GM19035 (cell line): ENCODE results near the gene OR51Q1.

ENCODE experiments used
- ATAC-seq: cut with Tn5 transposase; IDR thresholded peaks from one replicate; pipeline ENCODE4 v1.9.1; 2021; ENCODE audit not compliant: unreplicated experiment

OR51Q1 gene, protein sequence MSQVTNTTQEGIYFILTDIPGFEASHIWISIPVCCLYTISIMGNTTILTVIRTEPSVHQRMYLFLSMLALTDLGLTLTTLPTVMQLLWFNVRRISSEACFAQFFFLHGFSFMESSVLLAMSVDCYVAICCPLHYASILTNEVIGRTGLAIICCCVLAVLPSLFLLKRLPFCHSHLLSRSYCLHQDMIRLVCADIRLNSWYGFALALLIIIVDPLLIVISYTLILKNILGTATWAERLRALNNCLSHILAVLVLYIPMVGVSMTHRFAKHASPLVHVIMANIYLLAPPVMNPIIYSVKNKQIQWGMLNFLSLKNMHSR

GRCh38 chr11:5421811-5422210, at the start of gene OR51Q1:
TSS of gene OR51Q1 (plus strand) at chr11:5422111. CDS start at chr11:5422201, 90 bp downstream.
- ATAC-seq, result no peak

GRCh38 chr11:5380740-5381342, 41.1 kb upstream of the OR51Q1 start:
- ATAC-seq, result peak; percentile 91

- ATAC-seq, result no peak
Measured at GRCh38 chr11:5383576-5383975, 38.3 kb upstream of the OR51Q1 start, which contains the start of gene OR51M1. TSS of gene OR51M1 (plus strand) at chr11:5383812. CDS start at chr11:5389399, 5,587 bp downstream.

- ATAC-seq, result no peak
Measured at GRCh38 chr11:5384335-5384734, 37.6 kb upstream of the OR51Q1 start.

DNA sequence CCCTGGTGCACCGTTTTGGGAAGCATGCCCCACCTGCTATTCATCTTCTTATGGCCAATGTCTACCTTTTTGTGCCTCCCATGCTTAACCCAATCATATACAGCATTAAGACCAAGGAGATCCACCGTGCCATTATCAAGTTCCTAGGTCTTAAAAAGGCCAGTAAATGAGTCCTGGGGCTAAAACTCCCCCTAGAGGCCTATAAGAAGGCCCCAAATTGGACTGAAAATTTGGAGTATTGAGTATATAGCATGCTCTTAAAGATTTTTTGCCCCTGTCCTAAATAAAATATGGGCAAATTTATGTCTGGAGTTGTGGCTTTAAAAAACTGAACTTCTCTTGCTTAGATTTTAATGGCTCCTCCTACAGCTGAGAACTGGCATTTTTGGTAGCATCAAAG, 31.7 kb upstream of the OR51Q1 start:
- no peak for ATAC-seq

- no peak for ATAC-seq
Measured at GRCh38 chr11:5394091-5394490, 27.8 kb upstream of the OR51Q1 start.

DNA sequence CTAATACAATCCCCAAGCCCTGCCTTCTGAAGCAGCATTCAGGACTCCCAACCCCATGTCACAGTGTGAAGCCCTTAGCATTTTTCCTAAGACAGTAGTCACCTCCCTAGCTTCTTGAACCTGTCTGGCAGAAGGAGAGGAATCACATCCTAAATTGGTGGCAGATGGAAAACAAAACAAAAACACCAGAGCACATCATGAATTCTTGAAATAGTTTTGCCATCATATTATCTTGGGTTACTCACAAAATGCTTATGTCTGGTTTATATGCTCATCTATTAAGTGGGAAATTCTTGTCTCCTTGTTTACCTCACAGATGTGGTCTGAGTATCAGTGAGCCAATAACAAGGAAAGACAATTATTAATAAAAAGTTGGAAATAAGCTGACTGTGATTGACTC, 23.0 kb upstream of the OR51Q1 start:
- ATAC-seq, result no peak

DNA sequence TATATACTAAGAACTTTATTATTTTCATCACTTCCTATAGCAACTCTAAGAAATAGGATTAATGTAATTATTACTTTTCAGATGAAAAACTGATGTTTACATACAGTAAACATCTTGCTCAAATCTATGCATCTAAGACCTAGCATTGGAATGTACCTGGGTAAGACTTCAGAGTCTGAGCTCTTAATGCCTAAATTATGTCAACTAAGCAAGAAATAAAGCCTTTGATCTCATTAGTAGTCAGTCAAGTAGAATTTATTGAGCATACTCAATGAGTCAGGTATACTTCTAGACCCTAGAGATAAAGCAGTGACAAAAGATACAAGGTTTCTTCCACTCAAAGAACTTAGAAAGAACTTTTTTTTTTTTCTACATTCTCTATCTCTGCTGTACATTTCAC, 16.7 kb upstream of the OR51Q1 start:
- no peak for ATAC-seq

DNA sequence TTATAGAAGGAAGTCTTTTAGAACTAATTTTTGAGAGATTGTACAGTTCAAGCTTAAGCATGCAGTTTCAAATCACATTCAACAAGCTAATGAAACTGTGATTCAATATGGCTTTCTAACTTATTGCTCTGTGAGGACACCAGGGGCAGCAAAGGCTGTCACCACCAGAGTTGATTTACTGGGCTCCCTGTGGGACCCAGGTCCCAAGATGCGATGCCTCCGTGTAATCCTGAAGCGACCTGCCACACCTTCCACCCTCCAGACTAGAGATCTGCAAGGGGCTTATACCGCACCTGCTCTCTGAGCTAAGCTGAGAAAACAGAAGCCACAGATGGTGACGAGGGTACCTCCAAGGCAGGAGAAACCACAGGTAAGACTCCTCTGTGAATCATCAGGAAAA, 918 bp upstream of the OR51Q1 start:
- no peak for ATAC-seq

DNA sequence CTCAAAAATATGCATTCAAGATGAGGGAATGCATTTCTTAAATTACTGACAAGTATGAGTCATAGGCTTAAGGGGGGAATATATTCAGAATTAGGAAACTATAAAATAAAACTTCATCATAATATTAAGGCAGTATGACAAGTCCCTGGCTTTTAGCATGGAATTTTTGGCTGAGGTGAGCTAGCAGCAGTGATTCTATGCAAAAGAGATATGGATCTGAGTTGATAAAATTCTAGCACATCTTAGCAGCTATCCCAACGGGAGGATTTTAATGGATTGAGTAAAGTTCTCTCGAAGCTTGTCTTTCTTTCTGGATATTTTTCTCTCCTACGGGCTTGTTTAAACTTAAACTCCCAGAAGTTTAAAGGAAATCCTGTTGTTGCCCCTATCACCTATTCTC, 1.2 kb downstream of the OR51Q1 start:
- ATAC-seq, result no peak

DNA sequence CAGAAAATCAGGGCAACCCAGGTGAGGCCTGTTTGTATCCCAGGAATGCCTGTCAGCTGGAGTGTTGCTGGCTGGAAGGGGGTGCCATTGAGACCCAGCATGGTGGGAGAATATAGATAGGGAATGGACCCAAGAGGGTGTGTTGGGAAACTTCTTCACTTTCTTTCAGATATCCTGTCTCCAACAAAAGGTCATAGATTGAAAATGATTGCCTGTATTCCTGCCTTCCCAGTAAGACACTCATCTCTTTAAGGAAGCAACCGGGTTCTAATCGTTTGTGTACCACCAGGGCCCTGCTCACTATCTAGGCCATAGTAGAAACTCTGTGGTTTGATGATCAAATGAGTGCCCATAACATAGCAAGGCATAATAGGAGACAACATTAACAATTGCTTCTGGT, 19.5 kb downstream of the OR51Q1 start, which contains the start of gene OR51I1:
Gene OR51I1 (minus strand): TSS at position 101 of the 400 bp plus-strand sequence. CDS start 0 bp downstream, at position 101.
- ATAC-seq, result no peak

- ATAC-seq, result no peak
Measured at GRCh38 chr11:5443835-5444393, 22.0 kb downstream of the OR51Q1 start.

DNA sequence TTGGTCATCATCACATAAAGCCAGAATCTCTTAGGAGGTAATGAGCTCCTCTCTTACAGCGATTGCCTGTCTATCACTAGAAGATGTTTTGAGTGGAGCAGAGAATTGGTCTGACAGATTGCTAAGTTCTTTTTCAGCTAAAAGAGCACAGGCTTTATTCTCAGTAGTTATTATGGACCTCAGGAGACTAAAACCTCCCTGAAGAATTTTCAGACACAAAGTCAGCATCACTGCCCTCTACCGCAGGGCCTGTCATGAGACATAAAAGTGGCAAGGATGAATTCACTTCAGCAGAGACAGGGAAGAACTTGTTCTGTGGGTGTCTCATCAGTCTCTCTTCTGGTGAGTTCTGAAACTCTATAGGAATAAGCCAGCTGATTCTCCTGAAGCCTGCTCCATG, 27.1 kb downstream of the OR51Q1 start, which contains the start of gene OR51I2:
Gene OR51I2 (plus strand): TSS at position 301 of the 400 bp plus-strand sequence. CDS start 4,166 bp downstream, outside the sequence.
- ATAC-seq, result no peak

DNA sequence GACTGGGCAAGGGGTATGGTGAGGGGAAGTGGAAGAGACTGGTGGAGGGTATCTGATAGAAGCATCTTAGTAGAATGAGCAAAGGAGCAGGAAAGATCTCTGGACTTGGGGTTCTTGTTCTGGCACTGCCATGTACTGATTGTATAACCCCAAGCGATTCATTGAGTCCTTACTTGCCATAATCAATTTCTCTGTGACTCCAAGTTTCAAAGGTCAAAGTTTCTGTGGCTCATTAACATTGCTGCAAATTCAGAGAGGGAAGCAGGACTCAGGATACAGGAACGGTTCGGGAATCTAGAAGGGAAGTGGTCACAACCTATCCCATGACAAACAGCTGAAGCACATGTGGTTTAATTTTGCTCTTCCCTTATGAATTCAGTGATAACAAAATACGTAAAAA, 27.5 kb downstream of the OR51Q1 start:
- ATAC-seq, result no peak

GRCh38 chr11:5460983-5461621, 39.2 kb downstream of the OR51Q1 start:
- ATAC-seq, result no peak

DNA sequence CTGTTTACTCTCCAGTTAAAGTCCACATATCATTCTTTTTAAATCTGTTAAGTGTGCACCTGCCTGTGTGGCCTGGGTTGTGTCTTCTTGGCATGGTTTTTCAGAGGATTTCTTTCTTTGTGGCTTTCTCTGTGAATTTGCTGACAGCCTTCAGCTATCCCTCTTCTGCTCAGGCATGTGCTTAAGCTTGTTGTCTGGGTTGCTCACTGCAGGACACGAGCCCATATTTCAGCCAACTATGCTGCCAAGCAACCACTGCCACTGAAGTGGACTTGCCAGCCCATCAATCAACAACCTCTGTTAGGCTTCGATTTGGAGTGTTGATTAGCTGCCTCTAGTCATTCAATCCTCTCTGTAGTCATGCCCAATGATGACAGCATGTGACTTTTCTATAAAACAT, 45.6 kb downstream of the OR51Q1 start:
- ATAC-seq, result no peak
